Astrocyte of the cerebellum (primary cell): ENCODE results near the gene CRYGN.
A peak's percentile ranks its signal among the peaks of the same experiment; 100 is the strongest.

Experiments used
- DNase-seq: peaks from one replicate; pipeline ENCODE4 v3.0.0-alpha.2; 2011; ENCODE audit warnings: low read depth
- H3K4me3 ChIP-seq: 2 replicates; pipeline ENCODE4 v1.5.1; 2011; ENCODE audit warnings: mild to moderate bottlenecking, low read depth, low read length, moderate library complexity
- in situ Hi-C: cut with HindIII; loops from 2 replicates; pipeline ENCODE4 v1.10.0; 2017; ENCODE audit warnings: low sequenced_read_pairs
- TF ChIP-seq, protein P1 (sequence below): IDR thresholded peaks from 2 replicates; pipeline ENCODE4 v1.5.1; 2012; ENCODE audit warnings: low read length, low read depth, moderate library complexity, mild to moderate bottlenecking; ENCODE audit errors: missing control alignments

The CRYGN gene

DNA sequence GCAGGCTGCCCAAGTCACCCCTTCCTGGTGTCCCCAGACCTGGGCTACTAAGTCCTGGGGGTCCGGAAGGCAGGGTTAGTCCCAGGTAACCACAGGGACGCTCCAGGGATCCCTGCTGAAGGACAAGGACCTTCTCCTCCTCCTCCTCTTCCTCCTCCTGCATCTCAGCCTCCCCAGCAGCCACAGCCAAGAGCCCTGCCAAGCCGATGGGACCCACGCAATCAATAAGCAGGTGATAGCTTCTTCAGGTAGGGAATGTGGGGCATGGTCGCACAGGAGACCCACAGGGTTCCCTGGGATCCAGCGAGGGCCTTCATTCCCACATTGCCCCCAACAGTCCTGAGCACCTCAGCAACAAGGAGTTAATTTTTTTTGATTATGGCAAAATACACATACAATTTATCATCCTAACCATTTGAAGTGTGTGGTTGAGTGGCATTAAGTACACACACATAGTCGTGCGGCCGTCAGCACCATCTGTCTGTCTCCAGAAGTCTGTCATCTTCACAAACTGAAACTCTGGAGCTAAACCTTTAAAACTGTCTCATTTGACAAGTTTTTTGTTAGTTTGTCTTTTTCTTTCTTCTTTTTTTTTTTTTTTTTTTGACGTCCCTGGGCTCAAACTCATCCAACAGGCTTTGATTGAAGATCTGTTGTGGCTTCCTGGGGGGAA lies 12.1 kb downstream of the CRYGN start:
- TF ChIP-seq, protein P1, sequence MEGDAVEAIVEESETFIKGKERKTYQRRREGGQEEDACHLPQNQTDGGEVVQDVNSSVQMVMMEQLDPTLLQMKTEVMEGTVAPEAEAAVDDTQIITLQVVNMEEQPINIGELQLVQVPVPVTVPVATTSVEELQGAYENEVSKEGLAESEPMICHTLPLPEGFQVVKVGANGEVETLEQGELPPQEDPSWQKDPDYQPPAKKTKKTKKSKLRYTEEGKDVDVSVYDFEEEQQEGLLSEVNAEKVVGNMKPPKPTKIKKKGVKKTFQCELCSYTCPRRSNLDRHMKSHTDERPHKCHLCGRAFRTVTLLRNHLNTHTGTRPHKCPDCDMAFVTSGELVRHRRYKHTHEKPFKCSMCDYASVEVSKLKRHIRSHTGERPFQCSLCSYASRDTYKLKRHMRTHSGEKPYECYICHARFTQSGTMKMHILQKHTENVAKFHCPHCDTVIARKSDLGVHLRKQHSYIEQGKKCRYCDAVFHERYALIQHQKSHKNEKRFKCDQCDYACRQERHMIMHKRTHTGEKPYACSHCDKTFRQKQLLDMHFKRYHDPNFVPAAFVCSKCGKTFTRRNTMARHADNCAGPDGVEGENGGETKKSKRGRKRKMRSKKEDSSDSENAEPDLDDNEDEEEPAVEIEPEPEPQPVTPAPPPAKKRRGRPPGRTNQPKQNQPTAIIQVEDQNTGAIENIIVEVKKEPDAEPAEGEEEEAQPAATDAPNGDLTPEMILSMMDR: no peak
- DNase-seq: no peak
- in situ Hi-C loops: no loop called here
- H3K4me3 ChIP-seq: no peak overlapping the region

DNA sequence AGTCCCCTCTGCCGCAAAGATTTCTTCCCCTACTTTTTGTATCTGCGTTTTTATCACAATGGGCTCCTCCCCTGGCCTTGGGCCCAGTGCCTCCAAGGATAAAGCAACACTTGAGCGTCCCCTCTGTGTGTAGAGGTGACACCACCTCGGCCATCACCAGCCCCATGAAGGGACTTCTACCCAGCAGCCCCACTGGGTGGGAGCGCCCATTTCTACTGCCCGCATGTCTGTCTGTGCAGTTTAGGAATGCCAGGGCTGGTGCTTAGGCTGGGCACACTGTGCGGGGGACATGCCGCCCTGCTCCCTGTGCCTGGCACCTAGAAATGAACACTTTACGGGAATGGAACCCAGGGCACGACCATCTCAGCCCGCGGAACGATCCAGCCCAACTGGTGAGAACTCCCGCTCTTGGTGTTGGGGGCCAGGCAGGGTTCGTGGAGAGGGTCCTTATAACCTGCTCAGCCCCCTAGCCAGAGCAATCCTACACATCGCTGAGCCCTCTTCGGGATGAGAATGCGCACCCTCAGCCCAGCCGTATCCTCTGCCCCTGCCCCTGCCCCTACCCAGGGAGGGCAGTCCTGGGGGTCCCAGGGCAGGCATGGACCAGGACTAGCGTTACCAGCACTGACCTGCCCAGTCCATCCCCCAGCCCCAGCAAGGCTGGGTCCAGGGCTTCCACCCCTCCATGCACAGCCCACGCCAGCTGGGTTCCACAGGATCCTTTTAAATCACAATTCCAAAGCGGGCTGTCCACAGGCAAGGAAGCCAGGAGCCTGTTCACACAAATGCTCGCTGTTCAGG lies 12.8 kb downstream of the CRYGN start:
- no peak for DNase-seq
- in situ Hi-C loops: no loop called here
- TF ChIP-seq, protein P1: no peak
- no peak overlapping the region for H3K4me3 ChIP-seq

DNA sequence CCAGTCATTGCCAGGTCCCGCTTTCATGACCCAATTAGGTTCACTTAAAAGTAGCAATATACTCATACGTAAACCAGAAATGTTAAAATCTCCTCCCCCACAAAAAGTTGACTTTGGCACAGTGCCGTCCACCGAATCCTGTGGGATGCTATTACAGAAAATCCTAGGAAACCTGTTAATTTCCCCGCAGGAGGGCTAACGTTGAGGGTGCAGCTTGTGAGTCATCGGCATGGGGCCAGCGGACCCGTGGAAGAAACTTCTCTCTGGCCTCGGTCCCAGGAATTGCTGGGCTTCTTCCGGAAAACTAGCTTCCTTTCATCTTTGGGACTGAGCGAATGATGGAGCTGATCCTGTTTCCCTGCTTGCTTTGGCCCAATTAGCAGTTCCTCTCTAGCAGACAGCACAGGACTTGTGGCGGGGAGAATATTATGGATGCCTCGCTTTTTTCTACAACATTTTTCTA lies 13.5 kb downstream of the CRYGN start:
- TF ChIP-seq, protein P1: no peak
- DNase-seq: peak; percentile 98
- in situ Hi-C loops: no loop called here
- no peak overlapping the region for H3K4me3 ChIP-seq

DNA sequence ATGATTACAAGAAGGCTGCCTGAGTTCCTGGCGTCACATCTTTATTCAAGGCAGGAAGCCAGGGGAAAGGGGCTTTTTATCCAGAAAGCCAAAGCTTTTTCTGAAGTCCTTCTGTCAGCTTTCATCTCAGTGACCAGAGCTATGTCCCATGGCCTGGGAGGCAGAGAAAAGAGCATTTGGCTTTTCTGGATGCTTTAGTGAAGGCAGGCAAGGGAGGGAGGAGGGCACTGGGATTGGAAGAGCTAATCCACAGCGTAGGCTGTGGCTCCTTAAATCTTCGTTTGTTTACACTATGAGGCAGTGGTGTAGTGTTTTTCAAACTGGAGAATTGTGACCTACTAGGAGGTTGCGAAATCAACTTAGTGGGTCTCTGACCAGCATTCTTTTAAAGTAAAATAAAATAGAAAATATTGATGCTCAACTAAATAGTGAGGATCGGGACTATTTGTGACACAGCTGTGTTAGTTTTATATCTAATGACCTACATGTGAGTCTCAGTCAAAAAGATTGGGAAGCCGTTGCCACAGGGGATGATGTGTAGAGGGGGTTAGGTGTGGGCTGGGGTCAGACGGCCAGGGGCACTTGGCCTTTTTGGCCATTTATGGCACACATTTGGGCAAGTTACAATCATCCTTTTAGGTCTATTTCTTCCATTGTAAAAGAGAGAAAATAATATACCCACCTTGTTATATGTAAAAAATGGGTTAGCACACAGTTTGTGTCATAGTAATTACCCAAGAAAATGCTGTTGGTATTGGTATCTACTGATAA lies 14.1 kb downstream of the CRYGN start:
- DNase-seq: peak; percentile 62
- H3K4me3 ChIP-seq: no peak overlapping the region
- TF ChIP-seq, protein P1: no peak
- in situ Hi-C loops: no loop called here

DNA sequence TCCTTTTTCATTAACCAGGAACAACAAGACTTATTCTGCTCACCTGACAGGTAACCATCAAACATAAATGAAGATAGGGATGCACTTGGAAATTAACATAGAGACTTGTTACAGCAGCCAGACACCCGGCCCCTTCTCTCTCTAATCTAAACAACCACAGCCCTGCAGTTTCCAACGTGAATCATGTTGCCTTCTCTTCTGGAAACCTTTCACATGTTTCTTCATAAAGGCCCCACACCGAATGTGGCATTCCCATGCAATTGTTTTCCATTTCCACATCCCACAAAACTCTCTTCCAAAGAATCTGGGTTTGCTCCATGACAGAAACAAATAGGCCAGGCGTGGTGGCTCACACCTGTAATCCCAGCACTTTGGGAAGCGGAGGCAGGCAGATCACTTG lies 15.1 kb downstream of the CRYGN start:
- H3K4me3 ChIP-seq: no peak overlapping the region
- DNase-seq: peak; percentile 59
- TF ChIP-seq, protein P1: no peak
- in situ Hi-C loops: no loop called here

DNA sequence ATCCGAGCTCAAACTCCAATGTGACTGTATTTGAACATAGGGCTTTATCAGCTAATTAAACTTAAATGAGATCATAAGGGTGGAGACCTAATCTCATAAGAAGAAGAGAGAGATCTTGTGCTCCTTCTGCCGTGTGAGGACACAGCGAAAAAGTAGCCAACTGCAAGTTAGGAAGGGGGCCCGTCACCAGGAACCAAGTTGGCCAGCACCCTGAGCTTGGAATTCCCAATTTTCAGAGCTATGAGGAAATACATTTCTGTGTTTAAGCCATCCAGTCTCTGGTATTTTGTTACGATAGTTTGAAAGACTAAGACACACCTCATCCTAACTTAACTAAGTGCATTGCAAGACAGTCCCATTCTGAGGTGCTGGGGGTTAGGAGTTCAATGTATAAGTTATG lies 16.0 kb downstream of the CRYGN start:
- TF ChIP-seq, protein P1: no peak
- no peak overlapping the region for H3K4me3 ChIP-seq
- no peak for DNase-seq
- in situ Hi-C loops: no loop called here
